ENCODE data around the gene SLC23A3. TPM values are rescaled to one million over a fixed set of nuclear protein-coding genes. Genes with fewer than 3 reads are reported as not detected.

Gene SLC23A3
- total RNA-seq, 4 donors from 2014 or later: 0.10 to 4.4 (median 1.0) TPM

- no peak for TF ChIP-seq CTCF (IDR thresholded peaks at IDR 0.05)
- TF ChIP-seq POLR2A (IDR thresholded peaks at IDR 0.05): no peak
- peak in 1 of 2 donors; percentile 76 for DNase-seq (ENCODE audit: low spot score in 2 of 2)
- WGBS, 2 donors: 90 to 92% methylated on average over 6 of the region's 6 CpGs
- intact Hi-C loops (cut with DNase I; ENCODE audit: low total_unique reads): no loop called here
- no peak overlapping the region for H3K4me3 ChIP-seq (ENCODE audit: low read depth, poor library complexity, severe bottlenecking)
Observed at GRCh38 chr2:219183151-219183772, 13.4 kb upstream of the SLC23A3 start.

GRCh38 chr2:219182331-219183150 is 12.7 kb upstream of the SLC23A3 start:
- no peak overlapping the region for H3K4me3 ChIP-seq (ENCODE audit: low read depth, poor library complexity, severe bottlenecking)
- TF ChIP-seq CTCF (IDR thresholded peaks at IDR 0.05) (no peak), POLR2A (IDR thresholded peaks at IDR 0.05) (no peak)
- intact Hi-C loops (cut with DNase I; ENCODE audit: low total_unique reads): no loop called here
- WGBS, 2 donors: 55 to 56% methylated on average over 7 to 8 of the region's 8 CpGs
- peak in 1 of 2 donors; percentile 78 for DNase-seq (ENCODE audit: low spot score in 2 of 2)

- DNase-seq (ENCODE audit: low spot score in 2 of 2): peak in 1 of 2 donors; percentile 58
- WGBS, 2 donors: 93 to 96% methylated on average over 6 of the region's 6 CpGs
- TF ChIP-seq POLR2A (IDR thresholded peaks at IDR 0.05): no peak
- intact Hi-C loops (cut with DNase I; ENCODE audit: low total_unique reads): no loop called here
- no peak overlapping the region for H3K4me3 ChIP-seq (ENCODE audit: low read depth, poor library complexity, severe bottlenecking)
Observed at GRCh38 chr2:219181531-219181930, 11.7 kb upstream of the SLC23A3 start.

DNA sequence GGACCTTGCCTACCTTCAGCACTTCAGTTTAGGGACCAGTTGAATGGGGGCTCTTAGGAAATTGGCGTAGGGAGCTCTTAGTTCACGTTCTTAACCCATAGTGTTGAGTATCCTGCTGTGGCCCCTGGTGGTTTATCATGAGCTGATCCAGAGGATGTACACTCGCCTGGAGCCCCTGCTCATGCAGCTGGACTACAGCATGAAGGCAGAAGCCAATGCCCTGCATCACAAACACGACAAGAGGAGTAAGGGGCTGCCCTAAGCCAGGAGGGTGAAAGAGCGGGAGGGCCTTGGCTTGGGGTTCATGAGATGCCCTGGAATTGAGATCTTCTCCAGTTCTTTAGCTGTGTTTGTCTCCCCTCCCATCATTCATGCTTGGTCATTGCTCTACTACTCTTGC is 11.1 kb upstream of the SLC23A3 start:
- peak in 1 of 2 donors; percentile 54 for DNase-seq (ENCODE audit: low spot score in 2 of 2)

DNA sequence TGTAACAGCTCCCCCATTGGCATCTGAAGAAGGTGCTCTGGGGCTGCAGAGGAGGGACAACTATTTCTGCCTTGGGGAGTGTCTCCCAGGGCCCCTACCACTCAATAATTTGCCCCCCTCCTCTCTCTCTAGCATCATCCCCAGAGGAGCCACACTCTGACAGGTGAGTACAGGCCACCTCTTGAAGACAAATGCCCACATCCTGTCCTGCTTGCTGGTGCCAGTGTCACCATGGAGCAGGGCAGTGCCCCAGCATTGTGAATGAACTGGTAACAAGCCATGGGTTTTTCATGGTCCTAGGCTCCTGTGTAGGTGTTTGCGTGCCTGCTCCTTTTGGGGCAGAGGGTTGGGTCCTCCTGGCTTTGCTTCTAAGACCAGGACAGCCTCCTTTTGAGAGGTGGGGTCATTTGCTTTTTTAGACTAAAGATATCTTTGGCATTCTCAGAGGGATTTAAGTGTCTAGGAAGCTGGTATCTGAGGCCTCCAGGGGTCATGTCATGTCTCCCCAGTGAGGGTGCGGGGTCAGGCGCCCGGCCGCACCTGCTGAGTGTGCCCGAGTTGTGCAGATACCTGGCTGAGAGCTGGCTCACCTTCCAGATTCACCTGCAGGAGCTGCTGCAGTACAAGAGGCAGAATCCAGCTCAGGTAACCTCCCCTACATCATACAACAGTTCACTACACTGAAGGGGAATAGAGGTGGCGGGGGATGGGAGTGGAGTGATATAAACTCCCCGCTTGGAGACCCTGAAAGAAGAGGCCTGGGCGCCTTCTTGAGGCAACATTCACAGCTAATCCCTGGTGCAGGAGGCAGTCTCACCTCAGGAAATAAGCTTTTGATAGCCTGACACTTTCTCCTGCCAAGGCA is 10.0 kb upstream of the SLC23A3 start:
- TF ChIP-seq CTCF (IDR thresholded peaks at IDR 0.05) (no peak), POLR2A (IDR thresholded peaks at IDR 0.05) (no peak)
- 91 to 97% methylated on average over 9 of the region's 9 CpGs for WGBS, 2 donors
- no peak overlapping the region for H3K4me3 ChIP-seq (ENCODE audit: low read depth, poor library complexity, severe bottlenecking)
- DNase-seq (ENCODE audit: low spot score in 2 of 2): peak in 1 of 2 donors; percentile 83
- intact Hi-C loops (cut with DNase I; ENCODE audit: low total_unique reads): no loop called here

More for the DNA sequence above, 11.1 kb upstream of the SLC23A3 start:
- WGBS, 2 donors: 86 to 91% methylated on average over 5 of the region's 5 CpGs
- intact Hi-C loops (cut with DNase I; ENCODE audit: low total_unique reads): no loop called here
- TF ChIP-seq POLR2A (IDR thresholded peaks at IDR 0.05) (no peak), CTCF (IDR thresholded peaks at IDR 0.05) (no peak)
- no peak overlapping the region for H3K4me3 ChIP-seq (ENCODE audit: low read depth, poor library complexity, severe bottlenecking)

Measured in lower leg skin (tissue), 4 donors.